ENCODE data around the gene ARHGAP26.

The ARHGAP26 gene

DNA sequence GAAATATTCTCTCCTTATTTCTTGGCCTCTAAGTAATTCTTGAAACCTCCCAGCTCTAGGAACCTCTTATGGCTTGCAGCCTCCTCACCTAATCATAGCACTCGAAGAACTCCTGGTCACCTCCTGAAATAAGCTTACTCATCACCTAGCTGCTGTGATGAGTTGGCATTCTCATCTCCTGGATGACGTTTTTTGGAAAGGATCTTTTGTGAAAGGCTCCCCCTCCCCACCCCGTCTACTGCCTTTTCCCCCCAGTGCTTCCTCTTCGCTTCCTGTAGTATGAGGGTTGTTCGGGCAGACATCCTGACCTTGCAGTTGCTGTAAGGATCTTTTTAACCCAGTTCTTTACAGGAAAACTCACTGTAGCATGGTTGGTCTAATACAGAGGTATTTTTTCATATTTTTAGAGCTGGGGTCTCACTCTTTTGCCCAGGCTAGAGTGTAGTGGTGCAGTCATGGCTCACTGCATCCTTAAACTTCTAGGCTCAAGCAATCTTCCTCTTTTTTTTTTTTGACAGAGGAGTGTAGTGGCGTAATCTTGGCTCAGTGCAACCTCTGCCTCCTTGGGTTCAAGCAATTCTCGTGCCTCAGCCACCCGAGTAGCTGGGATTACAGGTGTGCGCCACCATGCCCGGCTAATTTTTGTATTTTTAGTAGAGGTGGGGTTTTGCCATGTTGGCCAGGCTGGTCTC lies 41.8 kb downstream of the ARHGAP26 start:
- DNase-seq (ENCODE audit: low read depth): no peak

DNA sequence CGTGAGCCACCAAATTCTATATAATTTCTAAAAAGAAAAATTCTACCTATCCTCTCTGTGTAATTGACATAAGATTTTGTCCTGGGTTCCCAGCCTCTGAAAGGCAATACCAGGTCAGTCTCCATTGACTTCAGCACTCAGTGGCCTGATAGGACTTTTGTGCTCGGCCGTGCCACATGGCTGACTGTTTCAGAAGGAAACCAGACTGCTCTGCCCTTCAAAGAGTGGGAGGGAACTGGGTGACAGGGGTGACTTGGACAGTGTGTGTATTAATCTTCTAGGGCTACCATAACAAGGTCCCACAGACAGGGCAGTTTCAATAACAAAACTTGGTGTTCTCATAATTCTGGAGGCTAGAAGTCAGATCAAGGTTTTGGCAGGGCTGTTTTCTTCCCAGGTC lies 43.0 kb downstream of the ARHGAP26 start:
- DNase-seq (ENCODE audit: low read depth): no peak

DNA sequence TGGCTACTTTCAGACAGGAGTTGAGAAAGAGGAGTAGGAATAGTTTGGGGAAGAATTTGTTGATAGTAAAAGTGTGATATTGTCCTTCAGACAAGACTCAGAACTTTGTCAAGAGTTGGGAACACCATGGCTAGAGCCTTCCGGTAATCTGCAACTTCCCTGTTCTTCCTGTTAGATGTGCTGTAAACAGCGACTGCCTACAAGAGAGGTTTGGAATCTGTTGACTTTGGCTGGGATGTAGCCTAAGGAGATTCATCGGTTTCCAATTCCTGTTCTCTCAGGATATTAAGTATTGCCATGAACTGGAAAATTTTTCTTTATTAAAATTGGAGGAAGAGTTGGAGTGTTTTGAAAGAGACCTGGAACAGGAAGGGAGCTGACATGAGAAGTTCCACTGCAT lies 43.9 kb downstream of the ARHGAP26 start:
- no peak for DNase-seq (ENCODE audit: low read depth)

DNA sequence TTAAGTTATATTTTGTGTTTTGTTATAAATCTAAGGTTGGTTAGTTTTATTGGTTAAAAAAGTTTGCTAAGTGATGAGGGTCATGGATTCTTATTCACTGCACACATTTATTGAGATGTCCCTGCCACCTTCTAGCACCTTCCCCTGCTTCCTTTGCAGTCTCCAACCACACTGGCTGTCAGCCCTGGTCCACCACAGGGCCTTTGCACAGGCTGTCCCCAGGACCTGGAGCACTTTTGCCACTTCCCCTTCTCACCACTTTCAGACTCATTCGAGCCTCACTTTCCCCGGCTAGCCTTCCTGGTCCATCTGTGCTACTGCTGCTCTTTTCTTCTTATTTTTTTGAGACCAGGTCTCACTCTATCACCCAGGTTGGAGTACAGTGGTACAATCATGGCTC lies 45.3 kb downstream of the ARHGAP26 start:
- DNase-seq (ENCODE audit: low read depth): no peak

DNA sequence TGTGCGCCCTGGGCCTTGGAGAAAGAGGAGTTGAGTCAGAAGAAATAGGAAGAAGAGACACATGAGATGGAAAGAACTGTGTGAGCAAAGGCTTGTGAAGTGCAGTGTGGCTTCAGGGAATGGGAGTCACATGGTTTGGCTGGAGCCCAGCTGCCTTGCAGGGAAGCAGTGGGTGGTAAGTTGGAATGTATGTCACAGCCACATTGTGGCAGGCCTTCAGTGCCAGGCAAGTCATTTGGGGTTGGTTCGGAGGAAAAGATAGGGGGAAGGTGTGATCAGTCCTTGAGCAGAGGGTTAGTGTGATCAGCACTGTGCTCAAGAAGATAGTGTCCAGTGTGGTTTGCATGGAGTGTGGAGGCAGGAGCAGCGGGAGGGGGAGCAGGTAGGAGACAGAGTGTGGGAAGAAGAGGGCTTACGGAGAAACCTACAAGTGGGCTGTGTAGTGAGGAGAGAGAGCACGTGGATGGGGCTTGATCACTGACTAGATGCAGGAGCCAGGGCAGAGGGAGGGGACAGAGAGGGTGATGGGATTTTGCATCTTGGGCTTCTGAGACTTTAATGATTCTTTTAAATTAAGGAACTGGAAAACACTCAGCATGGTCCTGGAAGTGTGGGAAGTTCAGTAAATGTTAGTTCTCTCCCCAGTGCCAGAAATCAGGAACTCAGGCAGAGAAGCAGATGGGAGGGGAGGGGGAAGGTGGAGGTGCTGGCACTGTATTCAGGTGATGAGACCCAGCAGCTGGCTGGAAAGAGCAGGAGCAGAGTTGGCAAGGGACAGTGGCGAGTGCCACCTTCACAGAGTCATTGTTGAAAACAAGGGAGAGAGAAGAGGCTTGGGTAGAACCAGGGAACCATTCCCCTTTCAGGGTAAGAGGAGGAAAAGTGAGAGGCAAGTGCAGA lies 46.6 kb downstream of the ARHGAP26 start:
- DNase-seq (ENCODE audit: low read depth): no peak

DNA sequence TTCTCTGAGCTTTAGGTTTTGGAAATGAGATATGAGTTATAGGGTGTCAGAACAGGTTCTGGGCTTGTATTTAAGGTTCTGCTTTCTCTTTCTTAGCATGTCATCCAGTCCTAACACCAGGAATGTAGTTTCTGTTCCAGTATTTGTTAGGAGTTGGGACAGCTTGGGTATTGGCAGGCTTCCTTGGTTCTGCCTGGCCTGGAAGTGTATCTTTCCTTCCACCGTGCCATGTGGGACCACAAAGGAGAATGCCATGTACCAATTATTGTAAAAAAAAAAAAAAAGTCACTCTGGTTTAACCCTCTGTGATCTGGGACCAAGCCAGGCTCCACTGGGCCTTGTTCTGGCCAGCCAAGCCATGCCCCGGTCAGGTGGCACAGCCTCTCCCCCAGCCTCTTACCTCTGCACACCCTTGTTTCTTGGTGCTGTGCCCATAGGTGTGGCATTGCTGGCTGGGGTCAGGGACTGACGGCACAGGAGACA lies 47.8 kb downstream of the ARHGAP26 start:
- DNase-seq (ENCODE audit: low read depth): no peak

DNA sequence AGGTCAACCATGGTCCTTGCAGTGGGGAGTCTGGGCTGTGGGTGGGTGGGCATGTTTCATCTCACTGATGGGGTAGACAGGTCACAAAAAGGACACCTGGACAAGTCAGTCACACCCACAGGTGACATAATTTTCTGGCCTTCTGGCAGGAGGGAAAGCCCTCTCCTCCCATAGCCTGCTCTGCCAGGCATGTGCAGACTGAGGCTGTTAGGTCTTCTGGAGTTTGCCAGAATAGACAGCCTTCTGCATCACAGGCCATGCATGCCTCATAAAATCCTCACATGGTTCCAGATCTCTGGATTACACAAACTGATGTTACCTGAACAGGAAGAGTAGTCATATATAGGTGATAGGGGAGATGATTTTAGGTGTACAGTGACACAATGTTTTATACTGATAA lies 49.1 kb downstream of the ARHGAP26 start:
- DNase-seq (ENCODE audit: low read depth): no peak

DNA sequence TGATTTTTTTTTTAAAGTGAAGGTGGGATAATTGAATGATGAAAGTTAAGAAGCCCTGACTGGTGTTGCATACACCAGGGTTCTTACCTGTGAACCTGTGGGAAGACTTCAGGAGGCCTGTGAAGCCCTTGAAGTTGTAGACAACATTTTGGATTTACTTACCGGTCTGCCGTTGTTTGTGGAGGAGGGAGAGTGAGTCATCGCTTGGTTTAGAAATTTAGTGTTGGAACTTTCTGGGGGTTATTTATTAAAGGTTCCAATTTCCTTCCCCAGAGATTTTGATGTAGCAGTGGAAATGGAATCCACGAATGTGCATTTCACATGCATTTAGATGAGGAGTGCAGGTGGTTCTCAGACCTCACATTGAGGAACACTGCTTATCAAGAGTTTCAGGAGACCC lies 49.6 kb downstream of the ARHGAP26 start:
- no peak for DNase-seq (ENCODE audit: low read depth)

DNA sequence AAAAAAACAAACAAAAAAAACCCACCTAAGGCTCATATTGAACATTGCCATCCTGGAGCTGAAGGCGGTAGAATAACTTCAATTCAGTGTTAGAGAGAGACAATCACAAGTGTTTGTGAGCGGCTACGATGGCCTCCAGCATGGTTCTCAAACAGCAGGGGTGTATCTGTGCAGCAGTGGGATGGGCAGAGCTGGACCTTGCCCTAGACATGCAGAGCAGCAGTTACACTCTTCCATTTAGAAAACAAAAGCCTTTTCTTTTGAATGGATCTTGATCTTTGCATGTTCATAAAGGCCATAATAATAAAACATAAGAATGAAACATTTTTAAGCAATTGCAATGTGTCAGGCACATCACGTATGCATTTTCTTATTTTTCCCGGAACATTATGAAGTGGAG lies 50.3 kb downstream of the ARHGAP26 start:
- no peak for DNase-seq (ENCODE audit: low read depth)

DNA sequence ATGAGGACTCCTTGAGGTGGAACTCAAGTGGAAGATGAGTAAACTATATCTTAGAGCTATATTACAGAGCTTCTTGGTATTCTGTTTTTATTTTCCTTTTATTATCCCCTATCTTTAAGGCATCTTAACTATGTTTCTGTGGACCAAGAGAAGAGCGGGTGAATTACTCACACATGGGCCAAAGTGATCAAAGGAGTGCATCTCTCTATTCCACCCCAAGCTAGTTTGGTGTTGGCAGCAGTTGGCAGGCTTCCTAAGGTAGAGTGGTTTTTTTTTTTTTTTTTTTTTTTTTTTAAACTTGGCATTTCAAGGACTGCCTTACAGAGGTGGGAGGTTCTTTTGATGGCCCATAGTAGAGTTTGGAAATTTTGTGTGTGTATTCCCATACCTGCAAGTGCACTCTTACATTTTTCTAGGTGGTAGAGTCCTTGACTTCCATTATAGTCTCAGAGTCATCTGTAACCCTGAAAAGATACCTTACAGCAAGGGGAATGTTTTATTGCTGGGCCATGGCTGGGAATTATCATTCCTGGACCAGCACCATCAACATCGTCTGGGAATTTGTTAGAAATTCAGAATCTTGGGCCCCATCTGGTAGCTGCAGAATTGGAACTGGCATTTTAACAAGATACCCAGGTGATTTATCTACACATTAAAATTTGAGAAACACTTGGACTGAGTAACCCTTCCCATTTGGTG lies 51.0 kb downstream of the ARHGAP26 start:
- no peak for DNase-seq (ENCODE audit: low read depth)

DNA sequence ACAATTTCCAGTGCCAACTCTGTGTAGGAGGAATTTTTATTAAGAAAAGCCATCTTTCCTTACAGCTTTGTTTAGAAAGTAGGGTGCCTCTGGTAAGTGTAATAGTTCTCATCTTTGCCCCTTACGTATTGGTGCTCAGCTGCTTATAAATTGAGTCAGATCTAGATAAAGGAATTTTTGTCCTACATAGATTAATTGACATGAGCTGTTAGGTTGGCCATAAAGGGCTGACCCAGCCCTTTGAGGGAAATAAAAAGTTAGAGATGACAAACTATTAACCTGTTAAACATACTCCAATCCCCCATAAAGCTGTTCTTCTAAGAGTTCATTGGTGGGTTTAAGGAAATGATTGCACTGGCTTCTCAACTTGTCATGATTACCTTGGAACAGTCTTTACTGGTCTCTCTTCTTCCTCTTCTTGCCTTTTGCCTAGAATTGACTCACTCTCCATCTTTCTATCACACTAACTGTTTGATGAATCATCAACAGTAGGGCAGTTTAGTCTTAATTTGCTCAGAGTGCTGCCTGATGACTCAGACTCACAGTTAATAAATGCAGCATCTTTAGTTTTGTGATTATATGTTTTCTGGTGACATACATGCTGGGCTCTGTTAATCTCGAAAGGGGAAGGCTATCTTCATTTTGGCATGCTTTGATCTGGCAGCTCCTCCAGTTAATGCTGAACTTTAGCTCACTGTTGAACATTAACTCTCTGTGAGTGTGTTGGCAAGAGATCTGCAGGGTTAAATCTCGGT lies 51.7 kb downstream of the ARHGAP26 start:
- DNase-seq (ENCODE audit: low read depth): peak; percentile 76

DNA sequence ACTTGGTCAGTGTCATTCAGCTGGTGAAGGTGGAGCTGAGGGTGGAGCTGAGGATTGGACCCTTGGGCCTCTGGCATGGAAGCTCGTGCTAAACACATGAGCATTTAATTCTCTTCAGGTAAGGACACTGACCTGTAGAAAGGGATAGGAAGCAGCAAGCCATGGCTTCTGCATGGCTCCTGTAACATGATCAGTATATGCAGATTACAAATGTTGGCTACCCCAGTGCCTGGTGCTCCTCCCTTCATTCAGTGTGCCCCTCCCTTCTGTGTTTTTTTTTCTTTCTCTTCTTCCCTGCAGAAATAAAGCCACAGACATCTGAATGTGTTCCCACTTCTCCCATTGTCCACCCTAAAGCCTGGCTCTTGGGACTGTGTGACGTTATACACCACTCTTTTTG lies 52.9 kb downstream of the ARHGAP26 start:
- no peak for DNase-seq (ENCODE audit: low read depth)

DNA sequence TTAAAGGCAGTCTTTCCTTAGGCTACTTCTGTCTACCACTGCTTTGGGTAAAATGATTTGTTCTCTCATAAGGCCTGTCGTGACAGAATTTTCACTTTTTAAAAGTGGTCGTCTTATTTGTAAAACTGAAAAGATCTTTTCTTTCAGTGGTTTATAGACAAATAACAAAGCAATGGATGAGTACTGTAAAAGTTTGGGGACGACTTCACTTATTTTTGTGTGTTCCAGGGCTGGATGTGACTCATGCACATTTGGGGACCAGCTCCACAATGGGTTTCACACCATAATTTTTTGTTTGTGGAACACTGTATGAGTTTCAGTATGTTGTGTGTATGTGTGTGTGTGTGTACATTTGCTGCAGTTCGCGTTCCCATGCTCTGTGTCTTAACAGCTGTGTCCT lies 53.6 kb downstream of the ARHGAP26 start:
- DNase-seq (ENCODE audit: low read depth): no peak

DNA sequence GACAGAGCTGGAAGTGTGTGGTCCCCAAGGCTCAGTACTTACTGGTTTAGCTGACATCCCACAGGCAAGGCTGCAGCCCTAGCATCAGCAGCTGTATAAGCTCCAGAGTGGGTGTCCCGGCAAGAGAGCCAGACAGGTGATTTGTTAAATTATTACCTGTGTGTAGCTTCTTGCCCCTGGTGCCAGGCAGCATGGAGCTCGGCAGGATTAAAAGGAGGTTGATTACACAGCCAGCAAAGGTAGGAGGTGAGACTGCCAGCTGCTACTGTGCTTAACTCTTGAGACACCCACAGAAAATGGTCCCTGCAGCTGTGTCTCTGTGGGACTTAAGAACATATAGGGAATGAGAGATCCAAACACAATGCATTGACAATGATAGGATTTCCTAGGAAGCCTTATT lies 54.2 kb downstream of the ARHGAP26 start:
- DNase-seq (ENCODE audit: low read depth): no peak

DNA sequence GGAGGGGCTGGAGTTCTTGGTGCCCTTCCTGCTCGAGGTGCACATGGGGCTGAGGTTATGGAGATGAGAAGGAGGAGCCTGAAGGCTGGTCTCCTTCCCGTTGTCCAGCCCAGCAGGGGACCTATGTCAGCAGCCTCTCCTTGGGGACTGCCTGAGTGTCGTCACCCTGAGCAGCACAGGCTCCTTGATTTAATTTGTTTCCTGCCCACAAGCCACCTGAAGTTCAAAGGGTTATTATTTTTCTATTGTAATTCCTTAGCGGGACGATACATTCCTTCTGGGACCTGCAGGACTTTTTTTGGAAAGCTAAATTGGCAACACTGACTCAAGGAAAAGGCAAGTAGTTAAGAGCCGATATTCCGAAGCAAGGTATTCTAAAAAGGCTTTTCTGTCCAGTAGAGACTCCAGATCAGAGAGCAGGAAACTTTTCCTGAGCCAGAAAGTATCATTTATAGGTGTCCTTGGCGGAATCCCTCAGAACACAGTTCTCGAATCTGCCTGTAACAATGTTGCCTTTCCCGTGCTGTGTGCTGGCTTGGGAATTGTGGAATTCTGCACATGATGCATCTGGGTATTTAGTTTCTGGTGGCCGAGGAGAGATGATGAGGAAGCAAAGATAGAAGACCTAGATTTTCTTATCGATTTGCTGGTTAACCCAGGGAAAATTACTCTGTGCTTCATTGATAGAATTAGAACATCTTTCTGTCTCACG lies 55.4 kb downstream of the ARHGAP26 start:
- DNase-seq (ENCODE audit: low read depth): no peak

DNA sequence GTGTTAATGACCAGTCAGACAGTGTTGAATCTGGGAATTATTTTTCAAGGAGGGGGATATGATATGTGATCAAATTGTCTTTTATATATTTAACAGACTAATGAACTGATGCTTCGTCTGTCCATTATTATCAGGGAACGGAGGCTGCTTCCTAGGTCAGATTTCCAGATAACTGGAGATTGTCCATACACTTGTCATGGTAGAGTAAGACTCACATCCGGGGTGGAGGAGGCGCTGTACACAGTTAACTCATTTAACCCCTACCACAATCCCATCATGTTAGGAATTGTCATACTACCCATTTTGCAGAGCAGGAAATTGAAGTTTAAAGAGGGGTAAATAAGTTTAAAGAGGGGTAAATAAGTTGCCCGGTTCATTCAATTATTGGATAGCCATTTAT lies 55.9 kb downstream of the ARHGAP26 start:
- DNase-seq (ENCODE audit: low read depth): no peak

DNA sequence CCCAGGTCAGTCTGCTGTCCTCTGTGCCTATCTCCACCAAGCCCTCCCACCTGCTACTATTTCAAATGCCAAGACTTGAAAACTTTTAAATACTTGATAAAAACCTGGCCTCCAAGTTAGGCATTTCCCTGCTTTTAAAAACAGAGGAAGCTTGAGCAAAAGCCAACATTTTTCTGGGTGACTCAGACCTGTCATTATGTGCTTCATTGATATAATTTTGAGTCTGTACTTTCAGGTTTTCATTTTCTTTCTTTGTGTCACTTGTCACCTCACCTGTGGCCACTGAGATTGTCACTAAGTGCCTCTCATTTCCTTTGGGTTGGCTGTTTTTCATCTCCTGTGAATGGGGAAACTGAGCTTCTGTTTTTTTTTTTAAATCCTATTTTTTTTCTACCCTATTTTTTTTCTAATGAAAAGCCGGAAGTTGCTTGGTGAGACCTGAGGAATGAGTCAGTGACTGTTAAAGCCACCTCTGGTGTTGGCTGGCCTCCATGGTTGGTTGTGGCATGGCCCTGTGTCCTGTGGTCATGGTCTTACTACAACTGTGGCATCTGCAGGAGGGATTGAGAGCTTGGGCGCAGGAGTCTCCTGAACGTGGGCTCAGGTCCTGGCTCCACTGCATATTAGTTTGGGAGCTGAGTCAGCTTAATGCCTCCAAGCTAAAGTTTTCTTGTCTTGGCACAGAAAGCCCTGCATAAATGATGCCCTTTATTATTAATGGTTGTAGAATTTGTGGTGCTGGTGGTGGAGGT lies 56.7 kb downstream of the ARHGAP26 start:
- DNase-seq (ENCODE audit: low read depth): no peak

DNA sequence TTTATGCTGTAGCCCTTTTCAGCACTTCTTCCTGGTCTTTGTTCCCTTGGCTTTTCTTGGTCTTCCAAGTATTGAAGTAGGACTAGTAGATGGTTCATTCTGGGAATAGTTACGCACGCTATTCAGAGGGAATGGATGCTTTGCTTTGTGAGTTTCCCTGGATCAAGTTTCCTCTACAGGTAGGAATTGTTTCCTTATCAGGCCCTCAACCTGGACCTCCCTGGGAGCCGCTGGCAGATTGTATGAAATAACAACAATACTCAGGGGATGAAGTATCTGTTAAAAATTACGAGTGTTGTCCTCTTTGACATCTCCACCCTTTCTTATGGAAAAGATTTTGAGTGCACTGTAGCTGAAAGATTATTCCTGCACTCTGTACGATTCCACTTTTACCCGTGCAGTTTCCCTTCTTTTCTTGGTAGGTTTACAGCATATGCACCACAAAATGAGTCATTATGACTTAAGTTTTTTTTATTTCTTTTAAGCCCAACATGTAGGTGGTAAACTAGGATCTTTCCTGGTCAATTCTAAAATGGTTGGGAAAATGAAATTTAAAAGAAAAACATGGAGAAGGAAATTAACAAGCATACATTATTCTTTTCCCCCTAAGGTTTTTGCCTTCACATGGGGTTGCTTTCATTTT lies 57.9 kb downstream of the ARHGAP26 start:
- no peak for DNase-seq (ENCODE audit: low read depth)

DNA sequence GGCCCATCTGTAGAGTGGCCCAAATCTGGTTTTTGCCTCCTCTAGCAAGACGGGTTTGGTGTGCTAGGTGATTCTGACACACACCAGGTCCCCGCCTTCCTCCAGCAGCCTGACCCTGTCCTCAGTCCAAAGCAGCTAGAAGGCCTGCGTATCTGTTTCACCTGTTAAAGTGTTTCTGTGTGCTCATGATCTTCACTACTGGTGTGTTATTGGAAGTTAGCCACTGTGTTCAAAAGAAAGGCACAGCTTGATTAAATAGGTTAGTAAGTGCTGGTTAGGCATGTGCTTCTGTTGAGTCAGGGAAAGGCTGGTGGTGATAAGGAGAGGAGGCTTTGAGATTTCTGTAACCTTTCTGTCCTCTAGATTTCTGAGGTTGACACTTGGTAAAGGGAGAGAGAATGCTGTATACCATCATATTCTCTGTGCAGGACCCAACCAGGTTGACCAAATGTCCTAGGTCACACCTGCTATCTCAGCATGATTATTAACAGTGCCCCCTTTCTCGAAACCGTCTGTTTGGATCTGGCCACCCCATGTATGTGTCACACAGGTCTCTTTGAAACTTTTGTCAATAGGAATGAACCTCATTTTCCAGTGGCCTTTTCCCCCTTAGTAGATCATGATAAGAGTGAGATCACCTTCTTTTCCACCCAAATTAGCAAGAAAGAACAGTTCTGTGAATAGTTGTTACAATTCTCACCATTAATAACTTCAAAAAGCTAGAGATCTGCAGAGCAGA lies 58.8 kb downstream of the ARHGAP26 start:
- no peak for DNase-seq (ENCODE audit: low read depth)
